HCT116 (cell line): ENCODE results near the gene CYP24A1.

ENCODE experiments used
- POLR2AphosphoS5 ChIP-seq: IDR thresholded peaks from 2 replicates; pipeline ENCODE4 v1.6.1; 2011; ENCODE audit warnings: mild to moderate bottlenecking, low read depth, low read length, moderate library complexity
- TF ChIP-seq, protein P1 (sequence below), 3 experiments: fragments of 200-600 bp in 1 of 3; sonication (generic) in 1 of 3; IDR thresholded peaks in 2 of 3; conservative IDR thresholded peaks in 1 of 3; 2 replicates each; pipeline ENCODE4 v1.5.1; 2012 to 2017; ENCODE audit warnings: low read depth in 2 of 3, low read length in 2 of 3, antibody characterized with exemption in 1 of 3, borderline replicate concordance in 1 of 3, control low read depth in 1 of 3, mild to moderate bottlenecking in 1 of 3, mixed read lengths in 1 of 3, mixed run types in 1 of 3, moderate library complexity in 1 of 3; ENCODE audit not compliant: insufficient read depth in 1 of 3

DNA sequence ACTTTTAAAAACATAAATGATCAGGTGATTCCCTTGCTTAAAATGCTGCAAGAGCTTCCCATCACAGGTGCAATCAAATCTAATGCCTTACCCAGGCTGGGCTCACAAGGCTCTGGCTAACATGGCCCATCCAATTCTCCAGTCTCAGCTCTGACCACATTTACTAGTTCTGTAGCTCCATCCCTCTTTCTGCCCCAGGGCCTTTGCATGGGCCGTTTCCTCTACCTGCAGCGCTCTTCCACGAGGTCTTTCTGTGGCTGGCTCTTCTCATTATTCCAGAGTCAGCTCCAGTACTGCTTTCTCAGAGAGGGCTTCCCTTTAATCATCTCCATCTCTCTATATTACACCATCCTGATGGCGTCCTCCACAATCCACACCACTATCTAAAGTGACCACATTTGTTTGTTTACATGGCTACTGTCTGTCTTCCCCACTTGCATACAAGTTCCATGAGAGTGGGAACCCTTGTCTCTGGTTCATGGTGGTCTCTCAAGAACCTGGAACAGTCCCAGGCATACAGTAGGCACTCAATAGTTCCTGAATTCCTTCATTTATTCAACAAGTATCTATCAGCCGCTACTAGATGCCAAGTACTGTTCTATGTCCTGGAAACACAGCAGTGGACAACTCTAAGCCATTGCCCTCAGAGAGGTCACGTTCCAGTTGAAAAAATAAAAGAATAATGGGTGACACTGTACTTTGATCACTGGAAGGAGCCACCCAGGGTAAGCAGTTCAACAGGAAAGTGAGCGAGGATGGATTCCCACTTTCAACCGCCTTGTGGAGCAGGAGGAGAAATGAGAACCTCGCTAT is 12.6 kb downstream of the CYP24A1 start:
- TF ChIP-seq POLR2AphosphoS5, result no peak
- TF ChIP-seq, protein P1, sequence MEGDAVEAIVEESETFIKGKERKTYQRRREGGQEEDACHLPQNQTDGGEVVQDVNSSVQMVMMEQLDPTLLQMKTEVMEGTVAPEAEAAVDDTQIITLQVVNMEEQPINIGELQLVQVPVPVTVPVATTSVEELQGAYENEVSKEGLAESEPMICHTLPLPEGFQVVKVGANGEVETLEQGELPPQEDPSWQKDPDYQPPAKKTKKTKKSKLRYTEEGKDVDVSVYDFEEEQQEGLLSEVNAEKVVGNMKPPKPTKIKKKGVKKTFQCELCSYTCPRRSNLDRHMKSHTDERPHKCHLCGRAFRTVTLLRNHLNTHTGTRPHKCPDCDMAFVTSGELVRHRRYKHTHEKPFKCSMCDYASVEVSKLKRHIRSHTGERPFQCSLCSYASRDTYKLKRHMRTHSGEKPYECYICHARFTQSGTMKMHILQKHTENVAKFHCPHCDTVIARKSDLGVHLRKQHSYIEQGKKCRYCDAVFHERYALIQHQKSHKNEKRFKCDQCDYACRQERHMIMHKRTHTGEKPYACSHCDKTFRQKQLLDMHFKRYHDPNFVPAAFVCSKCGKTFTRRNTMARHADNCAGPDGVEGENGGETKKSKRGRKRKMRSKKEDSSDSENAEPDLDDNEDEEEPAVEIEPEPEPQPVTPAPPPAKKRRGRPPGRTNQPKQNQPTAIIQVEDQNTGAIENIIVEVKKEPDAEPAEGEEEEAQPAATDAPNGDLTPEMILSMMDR (IDR thresholded peaks at IDR 0.05 in 2 of 3, conservative IDR thresholded peaks at IDR 0.05 in 1 of 3; ENCODE audit: borderline replicate concordance in 1 of 3, insufficient read depth in 1 of 3, low read depth in 2 of 3, low read length in 2 of 3), result no peak
